Measurements from ENCODE around the gene RNF175. TPM values are rescaled to one million over a fixed set of nuclear protein-coding genes. Genes with fewer than 3 reads are reported as not detected.

Gene RNF175
- total RNA-seq: 1 to 10 TPM in 1 of 4 donors, under 1 TPM in 2, not detected in 1; 0.10 to 1.9 (median 0.47) TPM

DNA sequence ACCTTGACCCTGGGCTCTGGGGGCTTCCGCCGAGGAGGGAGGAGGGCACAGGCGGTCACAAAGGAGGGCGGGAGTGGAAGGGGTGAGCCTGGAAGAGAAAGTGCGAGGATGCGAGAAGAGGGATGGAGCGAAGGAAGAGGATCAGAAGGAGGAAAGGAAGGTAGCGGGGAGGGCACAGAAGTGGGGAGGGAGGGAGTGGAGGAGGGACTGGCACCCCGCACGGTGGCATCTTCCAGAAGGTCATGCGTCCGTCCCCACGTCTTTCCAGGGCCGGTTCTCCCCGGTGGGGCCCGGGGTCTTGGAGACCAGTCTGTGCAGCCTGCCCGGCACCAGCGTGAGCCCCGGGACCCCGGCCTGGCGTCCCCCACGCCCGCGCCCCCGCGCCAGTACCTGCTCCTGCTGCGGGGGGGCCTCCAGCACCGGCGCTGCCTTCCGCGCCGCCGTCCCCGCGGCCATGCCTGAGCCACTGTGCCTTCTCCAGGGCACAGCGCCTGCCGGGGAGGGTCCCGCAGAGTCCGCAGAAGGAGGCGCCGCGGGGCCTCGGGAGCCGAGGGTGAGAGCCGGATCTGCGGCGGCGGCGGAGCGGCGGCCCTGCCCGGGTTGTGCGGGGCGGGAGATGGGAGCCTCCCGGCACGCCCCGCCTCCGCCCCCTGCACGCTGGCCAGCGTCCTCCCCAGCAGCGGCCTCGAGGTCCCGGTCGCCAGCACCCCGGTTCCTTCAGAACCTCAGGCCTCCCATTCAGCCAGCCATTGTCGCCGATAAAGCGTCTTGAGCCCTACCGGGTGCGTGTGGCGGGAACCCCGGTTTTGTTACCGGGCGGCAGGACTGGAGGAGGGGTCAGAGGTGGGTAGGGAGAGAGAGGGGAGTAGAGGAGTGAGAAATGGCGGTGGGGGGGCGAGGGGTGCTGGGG lies at the start of gene RNF175:
RNF175 (minus strand) TSS at position 618 of the 910 bp plus-strand sequence; CDS start at position 456, 162 bp downstream.
- WGBS, 2 donors: 8 to 10% methylated on average over 48 to 58 of the region's 76 CpGs
- intact Hi-C loops (cut with DNase I; ENCODE audit: low total_unique reads): loop anchor here (10.0 kb wide), 1 partner anchor 125 kb away; no protein-coding TSS in a partner anchor
- peak within 1 kb of the TSS; percentile 28 for H3K4me3 ChIP-seq (ENCODE audit: low read depth, poor library complexity, severe bottlenecking)
- no peak for DNase-seq (ENCODE audit: low spot score in 2 of 2)
- TF ChIP-seq CTCF (IDR thresholded peaks at IDR 0.05): no peak
- no peak for TF ChIP-seq POLR2A (IDR thresholded peaks at IDR 0.05)

DNA sequence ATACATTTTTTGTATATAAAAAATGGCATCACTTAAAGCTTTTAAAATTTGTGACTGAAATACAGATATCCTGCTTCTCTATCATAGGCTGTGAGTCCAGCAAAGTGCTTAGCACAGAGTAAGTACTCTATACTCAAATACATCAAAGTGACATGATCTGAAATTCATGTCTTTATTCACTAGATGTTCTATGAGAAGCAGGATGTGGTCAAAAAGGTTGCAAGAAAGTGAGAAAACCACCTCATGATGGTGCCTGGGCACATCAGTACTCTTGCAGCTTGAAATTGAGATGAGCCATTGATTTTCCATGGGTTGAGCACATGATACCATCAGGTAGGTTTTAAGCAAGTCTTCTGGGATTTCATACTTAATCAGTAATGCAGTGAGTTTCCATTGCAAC lies 49.5 kb upstream of the RNF175 start:
- H3K4me3 ChIP-seq (ENCODE audit: low read depth, poor library complexity, severe bottlenecking): no peak overlapping the region
- TF ChIP-seq CTCF (IDR thresholded peaks at IDR 0.05) (no peak), POLR2A (IDR thresholded peaks at IDR 0.05) (no peak)
- no peak for DNase-seq (ENCODE audit: low spot score in 2 of 2)
- intact Hi-C loops (cut with DNase I; ENCODE audit: low total_unique reads): no loop called here

- intact Hi-C loops (cut with DNase I; ENCODE audit: low total_unique reads): no loop called here
- no peak overlapping the region for H3K4me3 ChIP-seq (ENCODE audit: low read depth, poor library complexity, severe bottlenecking)
- WGBS, 2 donors: 83 to 88% methylated on average over 1 of the region's 1 CpG
- no peak for TF ChIP-seq POLR2A (IDR thresholded peaks at IDR 0.05)
- TF ChIP-seq CTCF (IDR thresholded peaks at IDR 0.05): no peak
- no peak for DNase-seq (ENCODE audit: low spot score in 2 of 2)
These were observed 48.4 kb upstream of the RNF175 start for GRCh38 chr4:153808175-153808574.

GRCh38 chr4:153806073-153806472 lies 46.2 kb upstream of the RNF175 start:
- no peak for DNase-seq (ENCODE audit: low spot score in 2 of 2)
- 91 to 95% methylated on average over 18 to 30 of the region's 30 CpGs for WGBS, 2 donors
- no peak overlapping the region for H3K4me3 ChIP-seq (ENCODE audit: low read depth, poor library complexity, severe bottlenecking)
- intact Hi-C loops (cut with DNase I; ENCODE audit: low total_unique reads): no loop called here
- no peak for TF ChIP-seq POLR2A (IDR thresholded peaks at IDR 0.05)
- no peak for TF ChIP-seq CTCF (IDR thresholded peaks at IDR 0.05)

DNA sequence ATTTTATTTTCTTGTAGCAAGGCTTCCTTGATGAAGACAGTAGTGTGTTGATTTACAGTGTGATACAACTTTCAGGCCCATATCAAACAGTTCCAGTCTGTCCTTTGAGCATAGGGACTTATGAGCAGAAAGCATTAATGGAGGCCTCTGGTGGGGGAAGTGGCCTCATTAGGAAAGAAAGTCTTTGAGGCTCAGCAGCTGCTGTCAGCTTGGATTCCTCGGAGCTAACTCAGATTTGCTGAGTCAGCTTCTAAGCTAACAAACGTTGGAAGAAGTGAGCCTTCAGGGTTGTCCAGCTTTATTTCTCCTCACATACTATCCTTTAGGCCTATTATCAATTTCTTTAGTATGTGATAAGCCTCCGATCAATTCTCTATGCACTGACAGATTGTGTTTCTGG lies 44.9 kb upstream of the RNF175 start:
- no peak for TF ChIP-seq POLR2A (IDR thresholded peaks at IDR 0.05)
- TF ChIP-seq CTCF (IDR thresholded peaks at IDR 0.05): no peak
- intact Hi-C loops (cut with DNase I; ENCODE audit: low total_unique reads): no loop called here
- no peak overlapping the region for H3K4me3 ChIP-seq (ENCODE audit: low read depth, poor library complexity, severe bottlenecking)
- 36 to 38% methylated on average over 3 of the region's 3 CpGs for WGBS, 2 donors
- DNase-seq (ENCODE audit: low spot score in 2 of 2): no peak

All from lower leg skin (tissue), 4 donors.